ENCODE results near the gene KLHL24. TPM values are rescaled to one million over a fixed set of nuclear protein-coding genes. Genes with fewer than 3 reads are reported as not detected.
"Not testable (repeated sequence)": the region's sequence is repeated elsewhere in the genome, so short reads cannot be mapped to it uniquely, and the experiment has no call there.

KLHL24 gene
- total RNA-seq, 2 donors from 2014 or later = 29.6 to 57.2 TPM

DNA sequence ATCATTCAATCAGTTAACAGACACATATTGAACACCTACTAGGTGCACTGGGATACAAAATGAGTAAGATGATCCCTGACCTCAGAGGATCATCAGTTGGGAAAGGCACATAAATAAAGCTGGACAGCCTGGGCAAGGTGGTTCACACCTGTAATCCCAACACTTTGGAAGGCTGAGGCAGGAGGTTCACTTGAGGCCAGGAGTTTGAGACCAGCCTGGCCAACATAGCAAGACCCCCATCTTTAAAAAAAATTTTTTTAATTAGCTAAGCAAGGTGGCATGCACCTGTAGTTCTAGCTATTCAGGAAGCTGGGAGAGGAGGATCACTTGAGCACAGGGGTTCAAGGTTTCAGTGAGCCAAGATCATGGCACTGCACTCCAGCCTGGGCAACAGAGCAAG lies 3.7 kb upstream of the KLHL24 start:
- DNase-seq = no peak
- ATAC-seq = no peak
- intact Hi-C loops (cut with DNase I, micrococcal nuclease) = no loop called here

DNA sequence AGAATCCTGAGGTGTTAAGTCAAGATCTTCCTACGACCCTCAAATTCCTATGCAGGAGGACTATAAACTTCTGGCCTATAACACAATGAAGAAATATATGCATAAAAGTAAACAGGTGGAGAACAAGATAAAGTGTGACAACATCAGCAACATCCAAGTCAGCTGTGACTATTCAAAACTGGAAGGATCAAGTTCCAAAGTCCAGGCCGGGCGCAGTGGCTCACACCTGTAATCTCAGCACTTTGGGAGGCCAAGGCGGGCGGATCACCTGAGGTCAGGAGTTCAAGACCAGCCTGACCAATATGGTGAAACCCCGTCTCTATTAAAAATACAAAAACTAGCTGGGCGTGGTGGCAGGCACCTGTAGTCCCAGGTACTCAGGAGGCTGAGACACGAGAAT lies 2.7 kb upstream of the KLHL24 start:
- ATAC-seq = not testable (repeated sequence)
- peak; percentile 32 to 49 for DNase-seq

GRCh38 chr3:183634707-183635106 lies 716 bp upstream of the KLHL24 start:
- peak; percentile 26 to 28 for DNase-seq
- ATAC-seq = no peak
- intact Hi-C loops (cut with DNase I, micrococcal nuclease) = no loop called here

More for the DNA sequence above, 2.7 kb upstream of the KLHL24 start:
- intact Hi-C loops (cut with DNase I, micrococcal nuclease) = not testable (repeated sequence)

DNA sequence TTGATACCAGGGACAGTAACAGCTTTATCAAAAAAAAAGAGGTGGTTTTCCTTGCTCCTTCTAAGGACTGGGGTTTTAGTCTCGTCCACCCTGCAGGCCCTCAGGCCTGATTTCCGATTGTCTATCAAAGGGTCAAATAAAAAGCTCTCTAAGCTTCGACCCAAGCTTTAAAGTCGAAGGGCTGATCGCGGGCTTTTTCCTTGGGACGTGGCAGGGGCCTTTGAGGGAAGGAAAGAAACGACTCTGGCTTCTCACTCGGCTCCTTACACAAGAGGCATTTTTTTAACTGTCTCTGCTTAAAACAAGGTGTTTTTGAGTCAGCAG lies 354 bp upstream of the KLHL24 start:
- intact Hi-C loops (cut with DNase I, micrococcal nuclease) = no loop called here
- no peak for DNase-seq
- peak; percentile 0 for ATAC-seq

- intact Hi-C loops (cut with DNase I, micrococcal nuclease) = no loop called here
Measured at GRCh38 chr3:183636221-183637105, 1.0 kb downstream of the KLHL24 start.

DNA sequence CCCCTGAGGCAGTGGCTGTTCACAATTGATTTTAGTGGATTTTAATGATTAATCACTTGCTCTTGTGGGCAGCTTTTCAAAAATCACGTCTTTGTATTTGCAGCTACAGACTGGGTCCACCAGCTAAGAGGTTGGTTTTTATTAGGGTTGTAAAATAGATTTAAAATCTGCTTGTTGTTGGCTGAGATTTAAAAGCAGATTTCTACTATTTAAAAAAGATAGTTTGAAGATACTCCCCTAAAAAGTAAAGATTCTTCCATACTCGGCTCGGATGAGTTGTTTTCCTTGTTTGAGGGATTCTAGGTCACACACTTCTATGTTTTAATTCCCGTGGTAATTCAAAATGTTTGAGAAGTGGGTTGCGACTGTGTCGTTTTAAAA lies 1.7 kb downstream of the KLHL24 start:
- no peak for DNase-seq
- no peak for ATAC-seq
- intact Hi-C loops (cut with DNase I, micrococcal nuclease) = no loop called here

More at GRCh38 chr3:183636221-183637105, 1.0 kb downstream of the KLHL24 start:
- ATAC-seq = peak; percentile 81
- peak; percentile 95 to 98 for DNase-seq

DNA sequence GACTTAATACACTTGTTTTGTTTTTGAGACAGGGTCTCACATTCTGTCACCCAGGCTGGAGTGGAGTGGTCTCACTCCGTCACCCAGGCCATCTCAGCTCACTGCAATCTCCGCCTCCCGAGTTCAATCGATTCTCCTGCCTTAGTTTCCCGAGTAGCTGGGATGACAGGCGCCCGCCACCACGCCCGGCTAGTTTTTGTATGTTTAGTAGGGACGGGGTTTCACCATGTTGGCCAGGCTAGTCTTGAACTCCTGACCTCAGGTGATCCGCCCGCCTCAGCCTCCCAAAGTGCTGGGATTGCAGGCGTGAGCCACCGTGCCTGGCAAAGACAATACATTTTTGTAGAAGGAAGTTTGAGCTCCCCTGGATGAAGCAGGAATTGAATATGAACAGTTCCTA lies 2.2 kb downstream of the KLHL24 start:
- ATAC-seq; intact Hi-C loops (cut with DNase I, micrococcal nuclease): not testable (repeated sequence)

DNA sequence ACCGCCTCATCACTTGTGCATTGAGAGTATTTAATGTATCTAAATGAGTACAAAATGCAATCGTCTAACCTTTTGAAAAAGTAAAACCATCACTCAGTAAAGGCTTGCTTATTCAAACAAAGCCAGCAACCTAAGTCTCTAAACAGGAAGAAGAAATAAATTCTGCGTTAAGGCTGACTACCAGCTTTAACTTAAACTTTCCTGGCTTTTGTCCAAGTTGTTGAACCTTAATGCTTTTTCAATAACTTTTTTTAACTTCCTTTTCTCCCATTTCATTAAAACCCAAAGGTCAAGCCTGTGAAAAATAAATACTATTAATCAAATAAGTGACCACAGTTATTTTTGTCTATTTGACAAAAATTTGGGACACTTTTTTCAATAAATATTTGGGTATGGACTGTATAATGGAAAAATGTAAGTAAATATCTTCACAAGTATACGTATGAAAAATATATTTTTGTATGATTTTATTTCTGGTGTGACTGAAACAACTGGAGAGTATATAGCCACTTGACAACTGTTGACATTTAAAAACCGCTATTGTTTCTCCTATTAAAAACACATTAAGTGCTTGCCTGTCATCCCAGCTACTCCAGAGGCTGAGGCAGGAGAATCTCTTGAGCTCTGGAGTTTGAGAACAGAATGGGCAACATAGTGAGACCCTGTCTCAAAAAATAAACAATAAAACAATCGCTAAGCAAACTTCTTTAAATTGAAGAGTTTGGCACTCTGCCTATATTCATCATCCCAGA lies 2.9 kb downstream of the KLHL24 start:
- ATAC-seq = no peak
- intact Hi-C loops (cut with DNase I, micrococcal nuclease) = no loop called here
- no peak for DNase-seq

More for the DNA sequence above, 2.2 kb downstream of the KLHL24 start:
- DNase-seq = peak in 1 of 2 donors; percentile 23

- ATAC-seq; DNase-seq; intact Hi-C loops (cut with DNase I, micrococcal nuclease): not testable (repeated sequence)
Measured at GRCh38 chr3:183640635-183641034, 5.2 kb downstream of the KLHL24 start.

GRCh38 chr3:183641882-183642281 lies 6.5 kb downstream of the KLHL24 start:
- ATAC-seq (no peak), DNase-seq (no peak)
- intact Hi-C loops (cut with DNase I, micrococcal nuclease) = no loop called here

DNA sequence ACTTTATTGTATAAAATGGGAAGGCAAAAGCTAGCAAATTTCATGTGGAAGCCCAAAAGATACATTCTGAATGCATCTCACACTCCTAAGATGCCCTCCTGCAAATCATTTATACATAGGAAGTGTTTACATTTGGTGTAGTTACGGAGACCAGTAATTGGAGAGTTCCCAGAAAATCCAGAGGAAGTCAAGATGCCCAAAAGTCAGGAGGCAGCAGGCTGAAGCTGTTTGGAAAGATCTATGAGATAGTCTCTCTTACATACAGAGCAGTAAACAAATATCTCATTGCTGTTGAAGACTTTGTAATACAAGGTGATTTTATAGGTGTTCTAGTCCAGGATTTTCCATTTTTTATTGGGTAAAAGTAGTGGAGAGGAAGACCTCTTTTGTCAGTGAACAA lies 8.8 kb downstream of the KLHL24 start:
- intact Hi-C loops (cut with DNase I, micrococcal nuclease) = no loop called here
- DNase-seq (no peak), ATAC-seq (no peak)

DNA sequence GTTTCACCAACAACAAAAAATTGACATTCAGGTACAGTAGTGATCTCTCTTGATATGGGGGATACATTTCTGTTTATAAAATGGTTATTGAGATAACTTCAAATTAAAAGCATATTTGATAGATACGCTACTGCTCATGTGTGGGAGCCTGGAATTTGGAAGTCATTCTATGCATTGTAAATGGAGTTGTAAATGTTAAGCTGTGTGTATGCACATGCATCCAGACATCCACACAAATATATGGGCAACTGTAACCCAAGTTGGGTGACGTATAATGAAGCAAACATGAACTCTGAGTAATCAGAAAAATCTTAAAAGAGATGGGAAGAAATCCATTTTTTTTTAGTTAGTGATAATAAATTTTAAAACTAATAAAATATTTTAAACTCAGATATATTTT lies 9.8 kb downstream of the KLHL24 start:
- intact Hi-C loops (cut with DNase I, micrococcal nuclease) = no loop called here
- DNase-seq = no peak
- ATAC-seq = no peak

DNA sequence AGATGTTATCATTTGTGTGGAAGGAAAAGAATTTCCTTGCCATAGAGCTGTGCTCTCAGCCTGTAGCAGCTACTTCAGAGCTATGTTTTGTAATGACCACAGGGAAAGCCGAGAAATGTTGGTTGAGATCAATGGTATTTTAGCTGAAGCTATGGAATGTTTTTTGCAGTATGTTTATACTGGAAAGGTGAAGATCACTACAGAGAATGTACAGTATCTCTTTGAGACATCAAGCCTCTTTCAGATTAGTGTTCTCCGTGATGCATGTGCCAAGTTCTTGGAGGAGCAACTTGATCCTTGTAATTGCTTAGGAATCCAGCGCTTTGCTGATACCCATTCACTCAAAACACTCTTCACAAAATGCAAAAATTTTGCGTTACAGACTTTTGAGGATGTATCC lies 15.1 kb downstream of the KLHL24 start:
- ATAC-seq (no peak), DNase-seq (no peak)
- intact Hi-C loops (cut with DNase I, micrococcal nuclease) = no loop called here

GRCh38 chr3:183653209-183654064 lies 18.0 kb downstream of the KLHL24 start:
- ATAC-seq (no peak), DNase-seq (no peak)
- intact Hi-C loops (cut with DNase I, micrococcal nuclease) = no loop called here

DNA sequence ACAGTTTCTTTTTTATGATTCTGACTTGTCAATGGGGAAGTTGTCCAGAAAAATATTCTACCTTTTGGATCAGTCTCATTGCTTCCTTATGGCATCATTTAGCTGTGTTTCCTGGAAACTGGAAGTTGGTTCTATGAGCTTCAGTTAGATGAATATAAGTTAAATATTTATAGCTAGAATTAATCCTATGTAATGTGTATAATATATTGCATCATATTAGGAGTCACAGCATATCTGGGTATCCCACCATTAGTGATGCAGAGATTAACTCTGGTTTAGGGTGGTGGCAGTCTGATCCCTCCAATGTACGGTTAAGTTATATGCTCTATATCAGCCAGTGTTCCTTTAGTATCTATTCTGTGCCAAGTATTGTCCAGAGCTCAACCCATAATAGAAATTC lies 19.3 kb downstream of the KLHL24 start:
- no peak for ATAC-seq
- DNase-seq = no peak
- intact Hi-C loops (cut with DNase I, micrococcal nuclease) = no loop called here

GRCh38 chr3:183662099-183662498 lies 26.7 kb downstream of the KLHL24 start:
- DNase-seq (no peak), ATAC-seq (no peak)
- intact Hi-C loops (cut with DNase I, micrococcal nuclease) = no loop called here

- DNase-seq = no peak
- intact Hi-C loops (cut with DNase I, micrococcal nuclease) = no loop called here
- ATAC-seq = no peak
Measured at GRCh38 chr3:183664913-183665381, 29.5 kb downstream of the KLHL24 start.

DNA sequence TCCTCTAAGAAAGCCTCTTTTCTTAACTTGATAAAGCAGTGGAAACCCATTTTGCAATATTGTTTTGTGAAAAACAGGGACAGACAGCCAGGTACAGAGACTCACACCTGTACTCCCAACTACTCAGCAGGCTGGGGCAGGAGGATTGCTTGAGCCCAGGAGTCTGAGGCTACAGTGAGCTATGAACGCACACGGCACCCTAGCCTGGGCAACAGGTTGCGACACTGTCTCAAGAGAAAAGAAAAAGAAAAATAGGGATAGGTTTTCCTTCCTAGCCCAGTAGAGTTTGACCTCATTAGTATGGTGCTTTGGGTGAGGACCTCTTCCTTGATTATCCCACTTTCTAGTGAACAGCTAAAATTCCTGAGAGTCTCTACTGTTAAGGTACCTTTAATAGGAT lies 44.6 kb downstream of the KLHL24 start:
- intact Hi-C loops (cut with DNase I, micrococcal nuclease) = no loop called here
- ATAC-seq = no peak
- no peak for DNase-seq

DNA sequence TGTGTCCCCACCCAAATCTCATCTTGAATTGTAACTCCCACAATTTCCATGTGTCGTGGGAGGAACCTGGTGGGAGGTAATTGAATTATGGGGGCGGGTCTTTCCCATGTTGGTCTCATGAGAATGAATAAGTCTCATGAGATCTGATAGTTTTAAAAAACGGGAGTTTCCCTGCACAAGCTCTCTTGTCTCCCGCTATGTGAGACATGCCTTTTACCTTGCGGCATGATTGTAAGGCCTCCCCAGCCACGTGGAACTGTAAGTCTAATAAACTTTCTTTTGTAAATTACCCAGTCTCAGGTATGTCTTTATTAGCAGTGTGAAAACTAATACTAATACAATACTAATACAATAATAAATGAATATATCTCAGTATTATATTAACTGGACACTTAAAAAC lies 52.3 kb downstream of the KLHL24 start:
- ATAC-seq (no peak), DNase-seq (no peak)
- intact Hi-C loops (cut with DNase I, micrococcal nuclease) = no loop called here
